ENCODE data around the gene GBP2. TPM values are rescaled to one million over a fixed set of nuclear protein-coding genes. Genes with fewer than 3 reads are reported as not detected.

GBP2 gene
- total and polyA plus RNA-seq, 9 of the 15 experiments (the other 6 are each of a cell fraction or from before 2014, with no cell fraction given), result 0.45 to 2.2 (median 0.69) TPM

DNA sequence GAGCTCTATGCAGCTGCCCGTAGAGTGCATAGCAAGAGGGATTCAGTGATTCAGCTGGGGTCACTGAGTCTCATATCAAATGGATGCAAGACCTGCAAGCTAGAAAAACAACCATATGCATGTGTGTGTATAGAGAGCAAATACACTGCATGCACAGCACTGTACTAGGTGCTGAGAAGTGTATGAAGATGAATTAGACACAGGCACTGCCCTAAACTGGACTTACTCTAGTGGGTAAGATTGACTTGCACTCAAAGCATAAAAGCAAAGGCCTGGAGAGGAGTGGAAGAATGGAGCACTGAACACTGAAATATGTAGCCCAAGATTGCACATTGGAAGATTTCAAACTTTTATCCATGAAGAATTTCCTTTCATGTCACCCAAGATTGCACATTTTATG lies 55.4 kb downstream of the GBP2 start:
- H2AFZ ChIP-seq (ENCODE audit: low read depth, low read length), result no peak overlapping the region
- intact Hi-C loops (cut with micrococcal nuclease) (no loop called here), in situ Hi-C loops (cut with MboI) (no loop called here)
- TF ChIP-seq, protein P1, sequence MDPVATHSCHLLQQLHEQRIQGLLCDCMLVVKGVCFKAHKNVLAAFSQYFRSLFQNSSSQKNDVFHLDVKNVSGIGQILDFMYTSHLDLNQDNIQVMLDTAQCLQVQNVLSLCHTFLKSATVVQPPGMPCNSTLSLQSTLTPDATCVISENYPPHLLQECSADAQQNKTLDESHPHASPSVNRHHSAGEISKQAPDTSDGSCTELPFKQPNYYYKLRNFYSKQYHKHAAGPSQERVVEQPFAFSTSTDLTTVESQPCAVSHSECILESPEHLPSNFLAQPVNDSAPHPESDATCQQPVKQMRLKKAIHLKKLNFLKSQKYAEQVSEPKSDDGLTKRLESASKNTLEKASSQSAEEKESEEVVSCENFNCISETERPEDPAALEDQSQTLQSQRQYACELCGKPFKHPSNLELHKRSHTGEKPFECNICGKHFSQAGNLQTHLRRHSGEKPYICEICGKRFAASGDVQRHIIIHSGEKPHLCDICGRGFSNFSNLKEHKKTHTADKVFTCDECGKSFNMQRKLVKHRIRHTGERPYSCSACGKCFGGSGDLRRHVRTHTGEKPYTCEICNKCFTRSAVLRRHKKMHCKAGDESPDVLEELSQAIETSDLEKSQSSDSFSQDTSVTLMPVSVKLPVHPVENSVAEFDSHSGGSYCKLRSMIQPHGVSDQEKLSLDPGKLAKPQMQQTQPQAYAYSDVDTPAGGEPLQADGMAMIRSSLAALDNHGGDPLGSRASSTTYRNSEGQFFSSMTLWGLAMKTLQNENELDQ (CRISPR knock-in tag; IDR thresholded peaks at IDR 0.05; ENCODE audit: borderline replicate concordance), result no peak
- TF ChIP-seq TAF9B (IDR thresholded peaks at IDR 0.05; ENCODE audit: partially characterized antibody) (no peak), ZKSCAN3 (CRISPR knock-in tag; IDR thresholded peaks at IDR 0.05) (no peak), ARID1B (IDR thresholded peaks at IDR 0.05) (no peak), ZNF133 (CRISPR knock-in tag; IDR thresholded peaks at IDR 0.05) (no peak), ZNF124 (CRISPR knock-in tag; IDR thresholded peaks at IDR 0.05) (no peak)
- TF ChIP-seq, protein P2, sequence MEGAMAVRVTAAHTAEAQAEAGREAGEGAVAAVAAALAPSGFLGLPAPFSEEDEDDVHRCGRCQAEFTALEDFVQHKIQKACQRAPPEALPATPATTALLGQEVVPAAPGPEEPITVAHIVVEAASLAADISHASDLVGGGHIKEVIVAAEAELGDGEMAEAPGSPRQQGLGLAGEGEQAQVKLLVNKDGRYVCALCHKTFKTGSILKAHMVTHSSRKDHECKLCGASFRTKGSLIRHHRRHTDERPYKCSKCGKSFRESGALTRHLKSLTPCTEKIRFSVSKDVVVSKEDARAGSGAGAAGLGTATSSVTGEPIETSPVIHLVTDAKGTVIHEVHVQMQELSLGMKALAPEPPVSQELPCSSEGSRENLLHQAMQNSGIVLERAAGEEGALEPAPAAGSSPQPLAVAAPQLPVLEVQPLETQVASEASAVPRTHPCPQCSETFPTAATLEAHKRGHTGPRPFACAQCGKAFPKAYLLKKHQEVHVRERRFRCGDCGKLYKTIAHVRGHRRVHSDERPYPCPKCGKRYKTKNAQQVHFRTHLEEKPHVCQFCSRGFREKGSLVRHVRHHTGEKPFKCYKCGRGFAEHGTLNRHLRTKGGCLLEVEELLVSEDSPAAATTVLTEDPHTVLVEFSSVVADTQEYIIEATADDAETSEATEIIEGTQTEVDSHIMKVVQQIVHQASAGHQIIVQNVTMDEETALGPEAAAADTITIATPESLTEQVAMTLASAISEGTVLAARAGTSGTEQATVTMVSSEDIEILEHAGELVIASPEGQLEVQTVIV (CRISPR knock-in tag; IDR thresholded peaks at IDR 0.05; ENCODE audit: borderline replicate concordance), result no peak
- TF ChIP-seq, protein P3, sequence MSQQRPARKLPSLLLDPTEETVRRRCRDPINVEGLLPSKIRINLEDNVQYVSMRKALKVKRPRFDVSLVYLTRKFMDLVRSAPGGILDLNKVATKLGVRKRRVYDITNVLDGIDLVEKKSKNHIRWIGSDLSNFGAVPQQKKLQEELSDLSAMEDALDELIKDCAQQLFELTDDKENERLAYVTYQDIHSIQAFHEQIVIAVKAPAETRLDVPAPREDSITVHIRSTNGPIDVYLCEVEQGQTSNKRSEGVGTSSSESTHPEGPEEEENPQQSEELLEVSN (IDR thresholded peaks at IDR 0.05; ENCODE audit: borderline replicate concordance in 1 of 2, extremely low read depth in 1 of 2, insufficient read depth in 1 of 2, insufficient read length in 1 of 2, low read depth in 1 of 2, low read length in 1 of 2, poor library complexity in 1 of 2, severe bottlenecking in 1 of 2), result no peak
- TF ChIP-seq, protein P4, sequence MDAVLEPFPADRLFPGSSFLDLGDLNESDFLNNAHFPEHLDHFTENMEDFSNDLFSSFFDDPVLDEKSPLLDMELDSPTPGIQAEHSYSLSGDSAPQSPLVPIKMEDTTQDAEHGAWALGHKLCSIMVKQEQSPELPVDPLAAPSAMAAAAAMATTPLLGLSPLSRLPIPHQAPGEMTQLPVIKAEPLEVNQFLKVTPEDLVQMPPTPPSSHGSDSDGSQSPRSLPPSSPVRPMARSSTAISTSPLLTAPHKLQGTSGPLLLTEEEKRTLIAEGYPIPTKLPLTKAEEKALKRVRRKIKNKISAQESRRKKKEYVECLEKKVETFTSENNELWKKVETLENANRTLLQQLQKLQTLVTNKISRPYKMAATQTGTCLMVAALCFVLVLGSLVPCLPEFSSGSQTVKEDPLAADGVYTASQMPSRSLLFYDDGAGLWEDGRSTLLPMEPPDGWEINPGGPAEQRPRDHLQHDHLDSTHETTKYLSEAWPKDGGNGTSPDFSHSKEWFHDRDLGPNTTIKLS (IDR thresholded peaks at IDR 0.05; ENCODE audit: borderline replicate concordance, low read depth), result no peak
- POLR2A ChIA-PET, result interaction anchor here (1.6 kb wide), 1 partner anchor 19 kb away, joined by 3 read pairs; no protein-coding TSS in a partner anchor
- no peak overlapping the region for H3K4me3 ChIP-seq
- DNase-seq (ENCODE audit: extremely low read depth in 1 of 4, low spot score in 3 of 4), result no peak
- H3K4me2 ChIP-seq (ENCODE audit: insufficient read depth, low read length), result no peak overlapping the region
- H3K27me3 ChIP-seq (ENCODE audit: control insufficient read depth in 2 of 2, insufficient read depth in 2 of 2, low read length in 2 of 2), result no peaks in the 10 kb centered on the region
- no peaks in the 10 kb centered on the region for H3K4me1 ChIP-seq (replicated peaks in 1 of 2; ENCODE audit: control insufficient read depth in 2 of 2, insufficient read depth in 2 of 2, low read length in 2 of 2)
- H3K27ac ChIP-seq (ENCODE audit: extremely low read depth, low read depth, low read length), result no peak overlapping the region
- no peaks in the 10 kb centered on the region for H4K20me1 ChIP-seq (replicated peaks; ENCODE audit: control insufficient read depth, insufficient read depth, low read length)
- no peak for ATAC-seq
- H3K9me3 ChIP-seq (replicated peaks; ENCODE audit: control insufficient read depth, insufficient read depth, low read depth, low read length), result no peaks in the 10 kb centered on the region
- CTCF ChIA-PET (ENCODE audit: low intra/inter-chr PET ratio), result no interaction called here
- 0% methylated on average over 1 of the region's 1 CpG for WGBS (ENCODE audit: insufficient coverage, low coverage, missing lambda C conversion rate)
- H3K9me1 ChIP-seq (ENCODE audit: control insufficient read depth, insufficient read depth, low read length), result no peaks in the 10 kb centered on the region
- BruUV-seq (replicated peaks), result no TSS peak
- FAIRE-seq, result no peak
- H3K79me2 ChIP-seq (ENCODE audit: control insufficient read depth, insufficient read depth, low read length), result no peaks in the 10 kb centered on the region
- no peaks in the 10 kb centered on the region for H3K36me3 ChIP-seq (ENCODE audit: control insufficient read depth, insufficient read depth, low read length)
- no peak overlapping the region for H3K9ac ChIP-seq (ENCODE audit: insufficient read depth in 1 of 2, low read depth in 2 of 2, low read length in 2 of 2)

Measured in K562 (cell line).